ENCODE results near the gene CTIF.

Gene CTIF

DNA sequence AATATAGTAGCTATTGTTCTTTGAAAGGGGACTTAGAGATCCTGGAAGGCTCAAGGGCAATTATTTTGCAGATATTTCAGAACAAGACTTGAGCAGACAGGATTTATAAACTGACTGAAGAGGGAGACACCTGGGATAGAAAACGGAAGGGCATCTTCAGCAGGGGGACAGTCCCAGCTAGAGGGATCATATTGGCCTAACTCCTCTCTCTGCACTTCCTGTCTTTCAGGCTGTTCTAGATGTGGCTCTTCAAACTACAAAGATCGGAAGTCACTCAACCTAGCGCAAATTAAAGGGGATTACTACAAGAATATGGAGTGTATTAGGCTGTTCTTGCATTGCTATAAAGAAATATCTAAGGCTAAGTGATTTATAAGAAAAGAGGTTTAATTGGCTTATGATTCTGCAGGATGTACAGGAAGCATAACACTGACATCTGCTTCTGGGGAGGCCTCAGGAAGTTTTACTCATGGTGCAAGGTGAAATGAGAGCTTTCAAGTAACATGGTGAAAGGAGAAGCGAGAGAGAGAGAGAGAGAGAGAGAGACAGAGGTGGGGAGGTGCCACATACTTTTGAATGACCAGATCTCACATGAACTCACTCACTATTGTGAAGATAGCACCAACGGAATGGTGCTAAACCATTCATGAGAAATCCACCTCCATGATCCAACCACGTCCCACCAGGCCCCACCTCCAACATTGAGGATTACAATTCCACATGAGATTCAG, 5.3 kb upstream of the CTIF start:
- DNase-seq (ENCODE audit: low read depth in 4 of 4, low spot score in 1 of 4): no peak

DNA sequence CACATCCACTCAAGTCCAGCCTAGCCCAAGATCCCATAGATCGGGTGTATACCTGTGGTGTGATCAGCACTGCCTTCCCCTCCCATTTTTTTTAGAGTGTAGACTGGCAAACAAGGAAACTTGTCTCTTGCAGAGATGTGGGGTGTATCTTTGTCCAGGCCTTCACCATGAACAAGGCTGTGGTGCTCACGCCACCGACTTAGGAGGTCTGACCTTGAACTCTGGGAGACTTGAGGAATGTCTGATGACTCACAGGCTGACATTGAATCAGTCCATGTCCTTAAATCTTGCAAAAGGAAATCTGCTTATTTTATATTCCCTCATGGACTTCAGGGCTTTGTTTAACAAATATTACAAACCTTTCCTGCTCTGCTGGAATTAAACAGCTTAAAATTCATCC, 4.5 kb upstream of the CTIF start:
- no peak for DNase-seq (ENCODE audit: low read depth in 4 of 4, low spot score in 1 of 4)

DNA sequence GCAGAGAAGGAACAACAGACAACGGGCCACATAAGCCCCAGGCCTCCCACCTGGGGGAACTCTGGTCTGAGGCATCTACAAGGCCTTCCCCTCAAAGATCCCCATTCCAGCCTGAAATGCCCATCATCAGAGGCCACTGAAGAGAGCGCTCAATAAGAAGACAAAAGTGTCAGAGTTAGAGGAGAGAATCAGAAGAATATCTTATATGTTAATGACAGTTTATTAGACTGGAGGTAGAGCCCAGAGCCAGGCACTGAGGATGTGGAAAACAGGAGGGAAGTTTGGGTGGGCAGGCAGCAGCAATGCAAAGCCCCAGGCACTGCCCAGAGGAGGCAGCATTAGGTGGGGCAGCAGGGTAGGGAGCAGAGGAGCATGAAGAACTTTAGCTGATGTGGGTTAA, 2.9 kb upstream of the CTIF start:
- DNase-seq (ENCODE audit: low read depth in 4 of 4, low spot score in 1 of 4): no peak

DNA sequence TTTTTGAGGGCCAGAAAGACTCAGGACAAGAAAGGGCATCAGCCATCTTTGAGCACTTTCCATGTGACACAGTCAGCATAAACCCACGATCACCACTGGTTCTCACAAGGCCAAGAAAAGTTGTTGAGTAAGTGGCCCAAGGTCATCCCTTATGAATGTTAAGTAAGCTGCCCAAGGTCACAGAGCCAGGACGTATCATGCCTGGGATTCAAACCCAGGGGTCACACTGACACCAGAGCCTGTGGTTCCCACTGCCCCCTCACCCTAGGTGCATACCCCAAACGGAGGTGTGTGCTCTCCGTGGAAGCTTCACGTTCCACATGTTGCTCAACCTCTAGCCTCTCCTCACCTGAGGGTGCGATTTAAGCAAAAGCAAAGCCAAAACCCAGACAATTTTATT, 2.3 kb upstream of the CTIF start:
- DNase-seq (ENCODE audit: low read depth in 4 of 4, low spot score in 1 of 4): no peak

GRCh38 chr18:48539406-48540250, 797 bp downstream of the CTIF start:
- peak in 2 of 4 experiments; percentile 2 to 9 for DNase-seq (ENCODE audit: low read depth in 4 of 4, low spot score in 1 of 4)

- peak in 2 of 4 experiments; percentile 32 to 33 for DNase-seq (ENCODE audit: low read depth in 4 of 4, low spot score in 1 of 4)
These were observed 1.6 kb downstream of the CTIF start for GRCh38 chr18:48540251-48541025.

DNA sequence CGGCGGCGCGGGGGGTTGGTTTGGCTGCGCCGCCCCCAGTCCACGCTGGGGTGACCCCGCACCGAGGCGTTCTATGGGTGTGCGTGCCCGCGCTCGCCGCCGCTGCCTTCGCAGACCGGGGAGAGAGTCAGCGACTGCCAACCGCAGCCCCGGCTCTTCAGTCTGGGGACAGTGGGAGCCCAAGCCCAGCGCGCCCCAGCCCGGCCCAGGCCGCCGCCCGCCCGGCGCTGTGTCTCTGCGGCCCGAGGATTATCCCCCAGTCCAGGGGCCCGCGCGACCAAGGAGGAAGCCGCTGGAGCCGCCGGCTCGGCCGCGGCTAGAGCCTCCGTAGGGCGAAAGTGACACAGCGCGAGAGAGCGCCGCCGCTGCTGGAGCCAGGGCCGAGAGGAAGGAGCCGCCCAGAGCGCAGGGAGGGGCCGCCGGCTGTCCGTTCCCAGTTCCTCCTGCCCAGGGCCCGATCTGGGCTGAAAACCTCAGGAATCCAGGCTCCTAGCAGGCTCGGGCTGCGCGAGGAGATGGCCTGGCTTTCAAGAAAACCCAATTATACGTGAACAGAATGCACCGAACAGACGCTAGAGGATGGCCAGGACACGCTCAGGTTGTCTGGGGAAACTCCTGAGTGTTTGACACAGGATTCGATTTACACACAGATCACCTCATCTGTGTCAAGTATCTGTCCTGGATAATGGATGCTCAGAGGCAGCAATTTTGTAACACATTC, 2.4 kb downstream of the CTIF start:
- peak in 2 of 4 experiments; percentile 1 to 12 for DNase-seq (ENCODE audit: low read depth in 4 of 4, low spot score in 1 of 4)

- no peak for DNase-seq (ENCODE audit: low read depth in 4 of 4, low spot score in 1 of 4)
These were observed 3.0 kb downstream of the CTIF start for GRCh38 chr18:48541747-48542400.

- DNase-seq (ENCODE audit: low read depth in 4 of 4, low spot score in 1 of 4): no peak
These were observed 3.8 kb downstream of the CTIF start for GRCh38 chr18:48542513-48543181.

DNA sequence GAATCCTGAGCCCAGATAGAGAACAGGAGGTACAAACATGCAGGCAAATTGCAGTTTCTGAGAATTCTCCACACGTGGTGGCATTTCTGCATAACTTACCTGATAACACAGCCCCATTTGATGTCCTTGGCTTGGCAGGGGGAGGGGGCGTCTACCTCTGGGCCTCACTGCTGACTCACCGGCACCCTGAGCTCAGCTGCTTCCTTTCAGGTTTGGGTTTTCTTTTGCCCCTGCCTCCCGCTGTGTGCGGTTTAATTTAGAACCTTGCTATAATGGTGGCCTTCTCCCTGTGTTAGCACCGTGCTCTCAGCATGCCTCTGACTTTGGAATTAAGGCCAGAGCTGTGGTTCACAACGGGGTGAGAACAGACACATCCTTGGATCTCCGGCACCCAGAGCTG, 4.4 kb downstream of the CTIF start:
- peak in 2 of 4 experiments; percentile 6 to 8 for DNase-seq (ENCODE audit: low read depth in 4 of 4, low spot score in 1 of 4)

- DNase-seq (ENCODE audit: low read depth in 4 of 4, low spot score in 1 of 4): no peak
These were observed 5.3 kb downstream of the CTIF start for GRCh38 chr18:48544116-48544515.

- no peak for DNase-seq (ENCODE audit: low read depth in 4 of 4, low spot score in 1 of 4)
These were observed 6.0 kb downstream of the CTIF start for GRCh38 chr18:48544661-48545415.

DNA sequence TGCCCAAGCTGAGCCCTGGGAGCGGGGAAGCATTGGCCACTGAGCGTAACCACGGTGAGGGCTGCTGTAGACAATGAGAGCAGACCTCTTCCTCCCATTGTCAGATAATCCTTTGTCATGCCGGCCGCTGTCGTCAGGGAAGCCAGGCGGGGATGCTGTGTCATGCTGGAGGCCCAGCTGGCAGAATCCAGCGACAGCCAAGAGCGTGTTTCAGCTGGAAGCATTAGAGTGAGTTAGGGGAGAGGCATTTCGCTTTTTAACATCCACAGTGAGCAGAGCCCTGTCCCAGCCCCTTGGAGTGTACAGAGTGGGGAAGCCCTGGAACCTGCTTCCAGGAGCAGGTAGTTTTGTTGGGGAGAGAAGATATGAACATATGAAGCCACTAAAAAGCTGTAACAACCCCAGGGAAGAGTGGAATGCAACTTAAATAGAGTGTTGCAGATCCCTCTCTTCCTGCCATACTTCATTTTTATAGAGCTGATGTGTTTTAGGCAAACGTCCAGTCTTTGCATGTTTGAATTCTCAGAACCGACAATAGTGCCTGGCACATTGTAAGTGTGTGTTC, 7.0 kb downstream of the CTIF start:
- no peak for DNase-seq (ENCODE audit: low read depth in 4 of 4, low spot score in 1 of 4)

DNA sequence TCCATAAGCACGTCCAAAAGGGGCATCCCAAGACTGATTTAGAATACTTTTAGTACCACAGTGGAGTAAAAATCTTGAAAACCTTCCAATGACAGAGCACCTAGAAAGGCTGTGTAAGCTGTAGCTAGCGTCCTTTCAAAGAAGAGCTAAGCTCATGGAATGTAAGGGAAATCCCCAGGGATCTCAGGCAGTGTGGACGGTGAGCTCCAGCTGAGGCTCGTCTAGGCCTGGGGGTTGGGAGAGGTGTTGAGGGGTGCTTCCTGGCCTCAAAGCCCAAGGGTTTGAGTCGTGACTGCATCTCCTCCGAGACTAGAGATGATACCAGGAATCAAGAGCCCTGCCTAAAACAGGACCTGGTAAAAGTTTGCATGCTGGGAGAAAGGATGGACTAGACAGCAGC, 7.6 kb downstream of the CTIF start:
- no peak for DNase-seq (ENCODE audit: low read depth in 4 of 4, low spot score in 1 of 4)

DNA sequence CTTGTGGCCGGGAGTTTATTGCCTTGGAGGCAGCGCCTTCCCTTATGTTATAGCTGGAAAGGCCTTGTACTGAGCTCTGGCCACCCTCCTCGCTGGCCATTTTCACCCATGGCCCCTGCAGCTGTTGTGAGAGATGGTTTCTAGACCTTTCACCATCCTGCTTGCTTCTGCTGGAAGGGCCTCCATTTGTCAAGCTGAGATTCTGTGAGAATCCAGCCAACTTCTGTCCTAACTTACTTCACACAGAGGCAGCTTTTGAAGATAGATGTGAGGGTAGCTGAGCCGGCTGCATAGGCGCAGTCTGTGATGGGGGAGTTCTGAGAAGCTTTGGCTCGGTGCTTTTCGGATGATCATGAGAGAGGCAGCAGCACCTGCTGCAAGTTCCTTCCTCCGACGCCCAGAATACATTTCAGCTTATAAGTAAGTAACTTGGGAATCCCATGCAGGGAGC, 8.7 kb downstream of the CTIF start:
- DNase-seq (ENCODE audit: low read depth in 4 of 4, low spot score in 1 of 4): no peak

GRCh38 chr18:48548011-48548771, 9.4 kb downstream of the CTIF start:
- DNase-seq (ENCODE audit: low read depth in 4 of 4, low spot score in 1 of 4): no peak

DNA sequence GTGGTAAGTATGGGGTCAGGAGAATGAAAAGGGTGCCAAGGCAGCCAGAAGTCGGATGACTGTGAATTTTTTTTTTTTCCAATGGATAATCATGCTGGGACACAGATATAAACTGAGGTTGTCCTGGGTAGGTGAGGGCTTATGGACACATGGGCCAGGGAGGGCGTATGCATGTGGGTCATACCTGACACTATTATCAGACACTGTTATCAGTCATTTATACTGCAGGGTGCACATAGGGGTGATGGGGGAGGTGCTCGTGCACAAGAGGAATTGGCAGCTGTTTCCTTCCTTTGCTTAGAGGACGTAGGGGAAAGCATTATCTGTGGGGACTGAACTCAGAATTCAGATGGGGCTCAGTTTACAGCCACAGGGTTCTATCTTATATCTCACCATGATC, 10.1 kb downstream of the CTIF start:
- no peak for DNase-seq (ENCODE audit: low read depth in 4 of 4, low spot score in 1 of 4)

- no peak for DNase-seq (ENCODE audit: low read depth in 4 of 4, low spot score in 1 of 4)
These were observed 11.4 kb downstream of the CTIF start for GRCh38 chr18:48550101-48550729.

Data from stimulated activated CD4-positive, alpha-beta T cell treated with anti-CD3 and anti-CD28 coated beads, Interleukin-1b, Interleukin-23, amount 100 ng/mL, for 24 hours (primary cell).